CD1c-positive myeloid dendritic cell (primary cell): Measurements from ENCODE around the gene OR6C70.
"Not testable (repeated sequence)": the region's sequence is repeated elsewhere in the genome, so short reads cannot be mapped to it uniquely, and the experiment has no call there.

Experiments
- DNase-seq: peaks from one replicate; pipeline ENCODE4 v3.0.0-alpha.2; 2016; ENCODE audit errors: extremely low spot score

OR6C70 gene

DNA sequence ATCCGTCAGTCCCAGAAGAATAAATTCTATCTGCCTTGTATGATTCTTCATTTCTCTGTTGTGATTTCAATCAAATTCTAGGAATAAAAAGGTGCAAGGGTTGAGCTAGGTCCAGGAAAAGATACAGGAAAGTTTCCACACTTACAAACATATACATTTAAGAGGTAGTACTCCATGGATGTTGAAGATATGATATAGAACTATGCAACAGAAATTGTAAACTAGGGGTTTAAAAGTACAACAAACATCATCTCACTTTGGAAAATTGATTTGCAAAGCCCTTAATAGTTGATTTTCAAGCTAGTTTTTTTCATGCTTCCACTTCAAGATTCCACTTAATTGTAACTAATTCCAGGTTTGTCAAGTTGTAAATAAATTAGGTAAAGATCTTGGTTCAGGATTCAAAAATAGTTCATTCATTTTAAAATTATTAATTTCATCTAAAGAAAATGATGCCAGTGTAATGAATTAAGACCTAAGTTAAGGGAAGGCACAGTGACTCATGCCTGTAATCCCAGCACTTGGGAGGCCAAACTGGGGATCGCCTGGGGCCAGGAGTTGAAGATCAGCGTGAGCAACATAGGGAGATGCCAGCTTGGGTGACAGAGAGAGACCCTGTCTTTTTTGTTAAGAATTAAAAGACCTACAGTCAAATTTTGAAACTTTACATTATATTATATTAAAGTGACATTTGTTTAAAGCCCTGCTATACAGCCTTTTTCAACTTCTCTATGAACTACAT is at the start of gene OR6C70:
Gene OR6C70, minus strand, starts transcription at position 51 of the 742 bp plus-strand sequence. Its CDS starts 0 bp downstream, at position 51.
- no peak for DNase-seq

DNA sequence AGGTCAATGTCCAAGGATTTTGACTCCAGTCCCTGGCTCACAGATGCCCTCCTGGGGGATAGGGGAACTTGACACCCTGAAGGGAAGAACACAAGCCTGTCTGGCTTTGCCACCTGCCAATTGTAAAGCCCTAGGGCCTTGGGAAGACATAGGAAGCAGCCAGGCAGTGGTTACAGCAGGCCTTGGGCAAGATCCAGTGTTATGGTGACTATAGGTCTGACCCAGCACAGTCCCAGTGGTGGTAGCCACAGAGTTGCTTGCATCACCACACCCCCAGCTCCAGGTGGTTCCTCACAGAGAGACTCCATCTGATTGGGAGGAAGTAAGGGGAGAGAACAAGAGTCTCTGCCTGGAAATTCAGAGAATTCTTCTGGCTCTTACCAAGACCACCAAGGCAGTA is 46.5 kb upstream of the OR6C70 start:
- DNase-seq, result no peak

DNA sequence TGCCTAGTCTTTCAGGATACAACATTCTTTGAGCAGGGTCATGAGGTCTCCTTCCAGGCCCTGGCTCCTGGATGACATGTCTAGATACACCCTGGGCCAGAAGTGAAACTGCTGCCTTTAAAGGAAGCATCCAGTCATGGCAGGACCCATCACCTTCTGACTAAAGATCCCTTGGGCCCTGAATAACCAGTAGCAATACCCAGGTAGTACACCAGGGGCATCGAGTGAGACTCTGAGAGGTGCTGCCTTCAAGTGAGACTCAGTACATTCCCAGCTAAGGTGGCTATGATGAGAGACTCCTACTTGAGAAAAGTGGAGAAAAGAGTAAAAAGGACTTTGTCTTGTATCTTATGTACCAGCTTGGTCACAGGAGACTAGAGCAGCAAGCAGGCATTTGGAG is 45.8 kb upstream of the OR6C70 start:
- DNase-seq, result no peak

DNA sequence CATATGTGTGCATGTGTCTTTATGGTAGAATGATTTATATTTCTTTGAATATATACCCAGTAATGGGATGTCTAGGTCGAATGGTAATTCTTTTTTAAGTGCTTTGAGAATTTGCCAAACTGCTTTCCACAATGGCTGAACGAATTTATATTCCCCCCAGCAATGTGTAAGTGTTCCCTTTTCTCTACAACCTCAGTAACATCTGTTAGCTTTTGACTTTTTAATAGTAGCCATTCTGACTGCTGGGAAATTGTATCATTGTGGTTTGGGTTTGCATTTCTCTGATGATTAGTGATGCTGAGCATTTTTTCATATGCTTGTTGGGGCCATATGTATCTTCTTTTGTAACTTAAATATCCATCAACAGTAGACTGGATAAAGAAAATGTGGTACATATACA is 31.7 kb upstream of the OR6C70 start:
- no peak for DNase-seq

DNA sequence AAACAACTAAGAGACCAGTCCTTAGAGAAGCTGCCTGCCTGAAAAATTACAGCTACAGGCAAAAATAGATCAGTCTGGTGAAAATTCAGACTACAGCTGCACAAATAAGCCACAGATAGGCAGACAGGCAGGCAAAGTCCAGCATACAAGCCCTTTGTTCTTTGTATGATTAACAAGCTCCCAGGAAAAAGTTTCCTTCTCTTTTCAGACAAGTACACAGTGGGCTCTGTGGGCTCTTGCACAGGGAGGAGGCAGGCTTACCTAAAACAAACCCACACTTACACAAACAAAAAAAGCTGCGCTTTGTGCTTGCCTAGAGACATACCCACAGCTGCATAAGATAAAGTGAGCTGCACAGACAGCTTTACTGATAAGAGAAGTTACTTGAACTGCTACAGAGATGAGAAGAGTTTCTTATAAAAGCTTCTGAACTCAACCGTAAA is 29.9 kb upstream of the OR6C70 start:
- no peak for DNase-seq

DNA sequence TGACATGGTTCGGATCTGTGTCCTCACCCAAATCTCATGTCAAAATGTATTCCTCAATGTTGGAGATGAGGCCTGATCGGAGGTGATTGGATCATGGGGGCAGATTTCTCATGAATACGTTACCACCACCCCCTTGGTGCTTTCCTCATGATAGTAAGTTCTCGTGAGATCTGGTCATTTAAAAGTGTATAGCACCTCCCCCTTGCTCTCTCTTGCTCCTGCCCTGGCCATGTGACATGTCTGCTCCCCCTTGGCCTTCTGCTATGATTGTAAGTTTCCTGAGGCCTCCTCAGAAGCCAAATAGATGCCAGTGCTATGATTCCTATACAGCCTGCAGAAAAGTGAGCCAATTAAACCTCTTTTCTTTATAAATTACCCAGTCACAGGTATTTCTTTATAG is 29.3 kb upstream of the OR6C70 start:
- DNase-seq, result no peak

DNA sequence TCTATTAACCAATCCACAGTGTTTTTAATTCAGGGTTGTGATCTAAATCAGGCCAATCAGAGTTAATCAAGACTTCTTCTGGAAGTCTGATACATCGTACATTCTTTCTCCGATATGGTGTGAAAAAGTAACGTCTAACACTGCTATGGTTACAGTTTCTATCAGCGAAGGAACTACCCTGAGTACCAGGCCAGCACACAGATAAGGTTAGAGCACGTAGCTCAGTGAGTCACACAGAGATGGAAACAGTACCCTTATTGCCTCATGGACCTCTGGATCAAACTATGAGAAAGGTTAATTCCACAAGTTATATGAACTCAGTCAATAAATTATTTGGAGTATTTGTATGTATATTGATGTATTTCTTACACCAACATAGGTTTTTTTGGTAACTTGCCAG is 25.6 kb upstream of the OR6C70 start:
- DNase-seq, result no peak

DNA sequence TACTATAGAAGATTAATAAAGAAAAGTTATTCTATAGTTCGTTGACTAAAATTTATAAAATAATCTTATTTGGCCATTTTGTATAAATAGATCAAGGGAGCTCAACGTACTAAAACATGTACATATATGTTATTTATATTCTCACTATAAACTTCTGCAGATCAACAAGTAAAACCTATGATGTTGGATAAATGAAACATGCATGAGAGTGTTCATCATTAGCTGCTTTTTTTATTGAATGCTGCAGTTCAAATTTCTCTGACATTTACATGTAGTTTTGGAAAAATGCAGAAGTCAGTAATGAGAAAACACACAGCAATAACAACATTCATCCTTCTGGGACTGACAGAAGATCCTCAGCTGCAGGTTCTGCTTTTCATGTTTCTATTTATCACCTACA is 22.1 kb upstream of the OR6C70 start, which contains the start of gene OR6C68:
Gene OR6C68, plus strand, starts transcription at position 301 of the 400 bp plus-strand sequence. Its CDS starts 0 bp downstream, at position 301.
- DNase-seq, result no peak

DNA sequence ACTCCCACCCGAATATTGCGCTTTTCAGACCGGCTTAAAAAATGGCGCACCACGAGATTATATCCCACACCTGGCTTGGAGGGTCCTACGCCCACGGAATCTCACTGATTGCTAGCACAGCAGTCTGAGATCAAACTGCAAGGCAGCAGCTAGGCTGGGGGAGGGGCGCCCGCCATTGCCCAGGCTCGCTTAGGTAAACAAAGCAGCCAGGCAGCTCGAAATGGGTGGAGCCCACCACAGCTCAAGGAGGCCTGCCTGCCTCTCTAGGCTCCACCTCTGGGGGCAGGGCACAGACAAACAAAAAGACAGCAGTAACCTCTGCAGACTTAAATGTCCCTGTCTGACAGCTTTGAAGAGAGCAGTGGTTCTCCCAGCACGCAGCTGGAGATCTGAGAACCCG is 14.3 kb upstream of the OR6C70 start:
- DNase-seq, result not testable (repeated sequence)

DNA sequence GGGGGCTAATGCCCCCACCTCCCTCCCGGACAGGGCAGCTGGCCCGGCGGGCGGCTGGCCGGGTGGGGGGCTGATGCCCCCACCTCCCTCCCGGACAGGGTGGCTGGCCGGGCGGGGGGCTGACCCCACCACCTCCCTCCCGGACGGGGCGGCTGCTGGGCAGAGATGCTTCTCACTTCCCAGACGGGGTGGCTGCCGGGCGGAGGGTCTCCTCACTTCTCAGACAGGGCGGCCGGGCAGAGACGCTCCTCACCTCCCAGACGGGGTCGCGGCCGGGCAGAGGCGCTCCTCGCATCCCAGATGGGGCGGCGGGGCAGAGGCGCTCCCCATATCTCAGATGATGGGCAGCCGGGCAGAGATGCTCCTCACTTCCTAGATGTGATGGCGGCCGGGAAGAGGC is 9.2 kb upstream of the OR6C70 start:
- DNase-seq, result not testable (repeated sequence)

DNA sequence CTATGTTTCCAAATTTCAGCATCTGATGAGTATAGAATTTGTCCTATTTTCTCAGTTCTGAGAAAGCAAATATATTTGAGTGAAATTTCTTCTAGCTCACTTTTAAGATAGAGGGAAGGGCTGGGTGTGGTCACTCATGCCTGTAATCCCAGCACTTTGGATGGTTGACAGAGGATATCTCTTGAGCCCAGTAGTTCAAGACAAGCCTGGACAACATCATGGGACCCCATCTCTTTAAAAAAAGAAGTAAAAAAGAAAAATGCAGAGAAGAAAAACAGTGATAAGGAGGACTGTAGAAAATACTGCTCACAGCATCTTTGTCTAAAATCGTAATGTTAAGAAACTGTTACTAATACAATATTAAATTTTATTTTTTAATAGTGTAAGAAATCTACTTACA is 2.3 kb upstream of the OR6C70 start:
- DNase-seq, result no peak

DNA sequence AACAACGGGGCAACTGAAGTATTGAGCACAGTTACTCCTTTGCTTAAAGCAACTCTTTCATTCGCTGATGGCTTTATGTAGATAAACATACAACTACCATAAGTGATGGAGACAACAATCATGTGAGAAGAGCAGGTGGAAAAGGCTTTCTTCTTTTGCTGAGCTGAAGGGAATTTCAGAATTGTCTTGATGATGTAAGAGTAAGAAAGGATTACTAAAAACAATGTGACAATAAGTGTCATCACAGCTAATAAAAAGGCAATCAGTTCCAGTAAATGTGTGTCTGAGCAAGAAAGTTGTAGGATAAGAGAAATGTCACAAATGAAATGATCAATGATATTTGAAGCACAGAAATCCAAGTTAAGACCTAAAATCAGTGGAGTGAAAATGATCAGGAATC is 647 bp downstream of the OR6C70 start:
- no peak for DNase-seq

DNA sequence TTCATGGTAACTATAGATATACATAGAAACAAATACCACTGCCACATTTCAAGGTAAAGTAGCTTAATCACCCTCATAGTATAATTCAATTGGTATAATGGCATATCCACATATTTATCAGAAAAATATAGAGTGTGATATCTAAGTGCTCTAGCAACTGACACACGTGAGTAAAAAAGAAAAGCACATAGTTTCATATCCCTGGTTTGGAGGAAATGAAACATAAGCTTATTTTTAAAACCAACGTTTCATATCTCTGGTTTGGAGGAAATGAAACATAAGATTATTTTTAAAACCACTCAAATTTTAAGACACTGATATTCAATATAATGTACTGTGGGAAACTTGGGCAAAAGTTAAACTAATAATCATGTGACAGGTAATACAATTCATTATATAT is 2.1 kb downstream of the OR6C70 start:
- DNase-seq, result peak; percentile 53

DNA sequence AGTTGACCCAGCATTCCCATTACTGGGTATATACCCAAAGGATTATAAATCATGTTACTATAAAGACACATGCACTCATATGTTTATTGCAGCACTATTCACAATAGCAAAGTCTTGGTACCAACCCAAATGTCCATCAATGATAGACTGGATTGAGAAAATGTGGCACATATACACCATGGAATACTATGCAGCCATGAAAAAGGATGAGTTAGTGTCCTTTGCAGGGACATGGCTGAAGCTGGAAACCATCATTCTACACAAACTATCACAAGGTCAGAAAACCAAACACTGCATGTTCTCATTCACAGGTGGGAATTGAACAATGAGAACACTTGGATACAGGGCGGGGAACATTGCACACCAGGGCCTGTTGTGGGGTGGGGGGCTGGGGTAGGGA is 5.0 kb downstream of the OR6C70 start:
- DNase-seq, result not testable (repeated sequence)

DNA sequence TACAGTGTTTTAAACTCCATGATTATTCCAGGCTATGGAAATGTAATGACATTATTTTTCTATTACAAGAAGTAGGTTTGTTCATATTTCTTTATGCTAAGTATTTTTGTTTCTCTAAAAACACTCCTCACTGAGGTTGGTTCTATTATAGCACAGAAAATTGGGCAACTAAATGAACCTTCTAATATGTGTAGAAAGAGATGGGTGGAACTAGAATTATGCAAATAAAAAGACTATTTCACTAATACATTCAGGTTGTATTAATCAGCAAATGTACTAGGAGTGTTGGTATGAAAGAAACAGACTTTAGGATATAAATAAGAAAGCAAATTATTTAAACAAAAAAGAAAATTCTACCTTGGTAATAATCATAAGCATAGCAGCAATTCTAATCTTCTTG is 21.1 kb downstream of the OR6C70 start:
- no peak for DNase-seq

DNA sequence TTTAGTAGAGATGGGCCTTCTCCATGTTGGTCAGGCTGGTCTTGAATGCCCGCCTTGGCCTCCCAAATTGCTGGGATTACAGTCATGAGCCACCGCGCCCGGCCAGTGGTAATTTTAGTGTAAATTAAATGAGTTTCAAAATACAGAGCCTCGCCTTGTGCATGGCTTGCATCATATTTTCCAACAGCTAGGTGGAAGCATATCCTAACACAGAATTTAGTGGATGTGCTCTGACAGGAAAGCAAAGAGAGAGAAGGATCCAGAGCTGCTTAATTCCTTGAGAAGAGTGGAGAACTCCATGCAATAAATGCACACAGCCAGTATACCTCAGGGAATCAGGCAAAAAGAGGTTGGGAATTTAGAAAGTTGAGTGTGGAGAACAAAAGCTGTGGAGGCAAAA is 23.6 kb downstream of the OR6C70 start:
- DNase-seq, result no peak

DNA sequence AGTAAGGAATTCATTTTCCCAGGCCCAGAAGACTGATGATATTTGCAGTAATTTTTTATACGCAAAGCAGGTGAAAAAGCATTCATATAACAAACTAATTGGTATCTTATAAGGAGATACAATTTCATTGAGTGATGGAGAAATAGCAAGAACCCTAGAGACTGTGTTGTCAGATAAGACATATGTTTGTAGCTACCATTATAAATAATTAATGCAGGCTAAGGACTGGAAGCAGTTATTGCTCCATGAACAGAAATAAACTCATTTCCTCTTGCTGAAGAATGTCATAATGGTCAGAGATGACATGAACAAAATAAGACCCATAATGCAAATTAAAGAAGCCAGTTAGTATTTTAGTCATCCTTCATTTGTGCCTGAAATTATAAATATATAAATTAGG is 24.6 kb downstream of the OR6C70 start:
- no peak for DNase-seq

DNA sequence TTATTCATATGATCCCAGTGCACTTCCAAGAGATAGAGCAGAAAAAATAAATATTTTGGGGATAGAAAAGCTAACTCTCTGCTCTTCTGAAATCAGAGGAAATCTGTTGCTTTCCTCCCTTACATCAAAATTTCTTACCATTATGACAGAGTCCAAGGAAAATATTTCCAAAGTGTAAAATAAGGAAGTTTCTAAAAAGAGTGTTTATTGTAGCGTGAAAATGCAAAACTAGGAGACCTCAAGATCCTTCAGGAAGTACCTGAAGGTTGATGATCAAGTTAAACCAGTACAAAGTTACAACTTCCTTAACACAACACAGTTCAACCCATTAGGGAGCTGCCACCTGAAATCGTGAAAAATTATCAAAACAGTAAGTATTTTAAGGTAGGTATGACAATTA is 26.2 kb downstream of the OR6C70 start, which contains the start of gene OR6C2:
Gene OR6C2, plus strand, starts transcription at position 301 of the 400 bp plus-strand sequence. CDS start 8,138 bp downstream, outside the sequence.
- DNase-seq, result no peak

DNA sequence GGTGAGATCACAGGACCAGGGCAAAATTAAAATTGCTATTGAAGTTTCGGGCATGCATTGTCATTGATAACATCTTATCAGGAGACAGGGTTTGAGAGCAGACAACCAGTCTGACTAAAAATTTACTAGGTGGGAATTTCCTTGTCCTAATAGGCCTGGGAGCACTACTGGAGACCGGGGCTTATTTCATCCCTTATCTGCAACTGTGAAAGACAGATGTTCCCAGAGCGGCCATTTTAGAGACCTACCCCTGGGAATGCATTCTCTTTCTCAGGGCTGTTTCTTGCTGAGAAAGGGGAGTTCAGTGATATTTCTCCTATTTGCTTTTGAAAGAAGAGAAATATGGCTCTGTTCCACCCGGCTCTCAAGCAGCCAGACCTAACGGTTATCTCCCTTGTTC is 28.7 kb downstream of the OR6C70 start:
- DNase-seq, result not testable (repeated sequence)

DNA sequence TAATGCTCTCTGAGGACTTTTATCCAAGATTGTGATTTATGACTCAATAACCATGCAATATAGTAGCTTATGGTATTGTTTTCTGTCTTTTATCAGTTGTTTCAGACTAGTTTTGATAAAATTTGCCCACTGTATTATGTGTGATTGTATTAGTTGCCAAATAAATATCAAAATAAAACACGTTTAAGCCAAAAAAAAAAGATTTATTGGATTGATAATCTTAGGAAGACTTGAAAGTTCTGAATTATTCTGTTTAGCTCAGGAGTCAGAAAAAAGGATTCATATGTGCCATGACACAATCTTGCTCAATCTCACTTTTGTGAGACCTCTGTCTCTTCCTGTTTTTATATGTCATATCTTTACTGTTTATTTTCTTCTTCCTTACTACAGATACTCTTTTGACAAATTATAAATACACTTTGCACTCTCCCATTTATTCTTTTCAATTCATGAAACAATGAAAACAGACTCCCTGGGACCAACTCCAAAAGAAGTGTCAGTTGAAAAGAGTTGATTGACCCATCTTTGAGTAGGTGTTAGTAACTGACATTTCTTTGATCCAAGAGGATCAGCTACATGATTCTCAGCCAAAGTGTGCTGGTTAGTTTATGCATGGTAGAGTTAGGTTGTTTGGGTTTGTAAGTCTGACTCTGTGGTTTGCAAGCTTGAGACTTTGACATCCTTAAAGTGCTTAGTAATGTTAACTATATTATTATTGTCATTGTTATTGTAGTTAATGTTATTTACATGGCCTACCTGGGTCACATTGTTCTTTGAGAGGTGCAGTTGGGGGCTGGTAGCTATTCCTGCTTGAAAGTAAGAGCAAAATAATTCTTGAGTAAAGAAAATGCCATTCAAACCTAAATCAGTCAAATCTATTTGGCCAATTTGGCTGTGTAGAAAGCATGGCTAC is 41.4 kb downstream of the OR6C70 start:
- peak; percentile 11 for DNase-seq

DNA sequence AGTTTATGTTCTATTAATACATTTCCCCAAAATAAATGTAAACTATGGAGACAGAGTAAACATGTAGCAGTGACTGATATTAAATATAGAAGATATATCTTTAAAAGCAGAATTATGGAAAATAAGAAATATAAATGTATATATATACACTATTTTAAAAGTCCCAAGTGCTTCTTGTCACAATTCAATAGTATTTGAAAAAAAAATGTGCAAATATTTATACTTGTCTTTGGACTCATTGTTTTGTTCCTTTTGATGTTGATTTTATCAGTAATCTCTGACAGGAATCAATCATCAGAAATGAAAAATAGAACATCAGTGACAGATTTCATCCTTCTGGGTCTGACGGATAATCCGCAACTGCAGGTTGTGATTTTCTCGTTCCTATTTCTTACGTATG is 44.0 kb downstream of the OR6C70 start, which contains the start of gene OR6C76:
Gene OR6C76, plus strand, starts transcription at position 301 of the 400 bp plus-strand sequence. Its CDS starts 0 bp downstream, at position 301.
- no peak for DNase-seq

DNA sequence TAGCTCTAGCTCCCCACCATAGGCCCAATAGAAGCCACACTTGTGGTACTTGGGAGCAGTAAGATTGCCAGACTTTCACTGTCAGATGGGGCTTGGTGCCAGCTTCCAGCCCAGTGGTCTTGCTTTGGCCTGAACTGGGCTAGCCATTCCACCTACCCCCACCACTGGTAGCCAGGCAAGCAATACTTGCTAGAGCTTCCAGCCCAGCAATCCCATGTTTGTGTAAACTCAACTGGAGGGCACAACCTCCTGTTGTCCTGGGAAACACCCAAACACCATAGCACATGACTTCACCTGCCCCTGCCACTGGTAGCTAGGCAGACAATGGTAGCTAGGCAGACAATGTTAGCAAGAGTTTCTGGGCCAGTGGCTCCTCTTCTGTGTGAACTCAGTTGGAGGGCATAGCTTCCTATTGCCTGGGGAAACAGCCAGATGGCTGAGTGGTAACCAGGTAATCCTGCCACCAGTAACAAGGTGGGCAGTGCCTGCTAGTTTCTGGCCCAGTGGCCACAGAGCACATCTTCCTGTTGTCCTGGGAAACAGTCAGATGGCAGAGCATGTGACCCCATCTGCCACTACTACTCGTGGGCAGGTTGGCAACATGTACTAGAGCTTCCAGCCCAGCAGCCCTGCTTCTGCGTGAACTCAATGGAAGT is 49.5 kb downstream of the OR6C70 start:
- DNase-seq, result no peak
